OCI-LY3 (cell line): Measurements from ENCODE around the gene PPP2R5B.

Experiments
- H2AFZ ChIP-seq: fragments of 200-600, 300-600 bp; shearing (Covaris generic); 2 replicates; pipeline ENCODE4 v1.6.0; 2014; ENCODE audit warnings: antibody characterized with exemption, low read depth, low read length
- H3K27ac ChIP-seq: fragments of 200-600, 300-600 bp; sonication (generic); 2 replicates; pipeline ENCODE4 v1.5.1; 2014; ENCODE audit warnings: mild to moderate bottlenecking, low read length, moderate library complexity, mixed read lengths
- H3K27me3 ChIP-seq: fragments of 200-600, 300-600 bp; sonication (generic); 2 replicates; pipeline ENCODE4 v1.6.1; 2014; ENCODE audit warnings: low read depth, low read length, mixed read lengths
- H3K36me3 ChIP-seq: fragments of 200-600, 300-600 bp; sonication (generic); replicated peaks from 2 replicates; pipeline ENCODE3; 2014; ENCODE audit warnings: low read depth, low read length, mixed read lengths
- H3K4me1 ChIP-seq: fragments of 300-600, 200-600 bp; sonication (generic); 2 replicates; pipeline ENCODE4 v1.6.1; 2014; ENCODE audit warnings: low read length, mixed read lengths
- H3K4me2 ChIP-seq: fragments of 200-600, 300-600 bp; sonication (generic); 2 replicates; pipeline ENCODE4 v1.6.1; 2014; ENCODE audit warnings: low read length, mixed read lengths
- H3K4me3 ChIP-seq: fragments of 300-600, 200-600 bp; sonication (generic); 2 replicates; pipeline ENCODE4 v1.5.1; 2014; ENCODE audit warnings: antibody characterized with exemption, mild to moderate bottlenecking, low read length, moderate library complexity
- H3K79me2 ChIP-seq: fragments of 300-600, 200-600 bp; shearing (Covaris generic); 2 replicates; pipeline ENCODE4 v1.6.1; 2014; ENCODE audit warnings: mild to moderate bottlenecking, low read length, mixed read lengths
- H3K9ac ChIP-seq: fragments of 300-600, 200-600 bp; shearing (Covaris generic); 2 replicates; pipeline ENCODE4 v1.6.0; 2014; ENCODE audit warnings: mild to moderate bottlenecking, low read length, moderate library complexity
- H3K9me3 ChIP-seq: fragments of 200-600, 300-600 bp; shearing (Covaris generic); 2 replicates; pipeline ENCODE4 v1.6.1; 2014; ENCODE audit warnings: low read length, mixed read lengths; ENCODE audit not compliant: insufficient read depth
- H4K20me1 ChIP-seq: fragments of 200-600, 300-600 bp; sonication (generic); 2 replicates; pipeline ENCODE4 v1.6.1; 2016; ENCODE audit warnings: low read length, mixed read lengths; ENCODE audit not compliant: insufficient read depth
- CTCF ChIP-seq: fragments of 200-600, 300-600 bp; sonication (generic); IDR thresholded peaks from 2 replicates; pipeline ENCODE4 v1.5.1; 2014; ENCODE audit warnings: antibody characterized with exemption, low read length, low read depth
- EZH2phosphoT487 ChIP-seq: fragments of 200-600 bp; shearing (Covaris generic); IDR thresholded peaks from 2 replicates; pipeline ENCODE4 v1.6.1; 2018; ENCODE audit warnings: antibody characterized with exemption, mixed run types, low read depth

PPP2R5B gene

GRCh38 chr11:64891215-64891848 lies 33.2 kb upstream of the PPP2R5B start:
- Histone ChIP-seq H3K79me2 (no peaks in the 10 kb centered on the region), H3K36me3 (peaks cover 4% of the 10 kb centered on the region), H3K9me3 (no peaks in the 10 kb centered on the region), H3K4me1 (peaks cover 58% of the 10 kb centered on the region), H3K9ac (no peak overlapping the region), H3K27ac (no peak overlapping the region), H3K4me2 (no peak overlapping the region), H3K27me3 (no peaks in the 10 kb centered on the region), H3K4me3 (no peak overlapping the region), H2AFZ (no peak overlapping the region), H4K20me1 (no peaks in the 10 kb centered on the region)
- no peak for TF ChIP-seq CTCF
- TF ChIP-seq EZH2phosphoT487, result no peak

- no peak overlapping the region for H3K4me3 ChIP-seq
- no peaks in the 10 kb centered on the region for H3K9me3 ChIP-seq
- H3K27me3 ChIP-seq, result no peaks in the 10 kb centered on the region
- H4K20me1 ChIP-seq, result no peaks in the 10 kb centered on the region
- no peak for TF ChIP-seq CTCF
- no peak for TF ChIP-seq EZH2phosphoT487
- H2AFZ ChIP-seq, result no peak overlapping the region
- no peak overlapping the region for H3K4me2 ChIP-seq
- H3K27ac ChIP-seq, result no peak overlapping the region
- H3K36me3 ChIP-seq, result peaks cover 4% of the 10 kb centered on the region
- H3K9ac ChIP-seq, result no peak overlapping the region
- H3K4me1 ChIP-seq, result peaks cover 57% of the 10 kb centered on the region
- no peaks in the 10 kb centered on the region for H3K79me2 ChIP-seq
Measured at GRCh38 chr11:64891880-64892279, 32.6 kb upstream of the PPP2R5B start.

- Histone ChIP-seq H3K36me3 (peaks cover 4% of the 10 kb centered on the region), H3K27me3 (no peaks in the 10 kb centered on the region), H3K4me2 (no peak overlapping the region), H3K4me3 (no peak overlapping the region), H3K27ac (no peak overlapping the region), H2AFZ (no peak overlapping the region), H3K9ac (no peak overlapping the region), H3K4me1 (peaks cover 52% of the 10 kb centered on the region), H3K9me3 (no peaks in the 10 kb centered on the region), H4K20me1 (no peaks in the 10 kb centered on the region), H3K79me2 (no peaks in the 10 kb centered on the region)
- TF ChIP-seq CTCF (no peak), EZH2phosphoT487 (no peak)
Measured at GRCh38 chr11:64892411-64892831, 32.1 kb upstream of the PPP2R5B start.

GRCh38 chr11:64892838-64893193 lies 31.7 kb upstream of the PPP2R5B start:
- H3K9ac ChIP-seq, result peak overlapping the region; percentile 53; the same call in 1 of the 2 replicates
- H3K9me3 ChIP-seq, result no peaks in the 10 kb centered on the region
- no peak overlapping the region for H2AFZ ChIP-seq
- peaks cover 4% of the 10 kb centered on the region for H3K36me3 ChIP-seq
- peaks cover 48% of the 10 kb centered on the region for H3K4me1 ChIP-seq
- H3K4me3 ChIP-seq, result no peak overlapping the region
- H3K4me2 ChIP-seq, result peak overlapping the region; percentile 61
- H3K79me2 ChIP-seq, result no peaks in the 10 kb centered on the region
- TF ChIP-seq EZH2phosphoT487, result no peak
- no peak for TF ChIP-seq CTCF
- H4K20me1 ChIP-seq, result no peaks in the 10 kb centered on the region
- H3K27ac ChIP-seq, result no peak overlapping the region
- H3K27me3 ChIP-seq, result no peaks in the 10 kb centered on the region
